A549 (cell line): ENCODE measurements around the gene ACOT7. TPM values are rescaled to one million over a fixed set of nuclear protein-coding genes. Genes with fewer than 3 reads are reported as not detected.

Source experiments
- ATAC-seq, 2 experiments: fragments of 200-7000 bp in 1 of 2; fragments of >200 bp in 1 of 2; cut with Nextera tagmentation in 1 of 2; cut with Tn5 transposase in 1 of 2; 3 replicates each; pipeline versions ENCODE4 v1.8.0 to v1.9.1; 2018 to 2020; ENCODE audit warnings: mild to moderate bottlenecking in 1 of 2, moderate library complexity in 1 of 2
- CTCF ChIA-PET: fragments of 300-600 bp; sonication (Branson Sonifier 250); formaldehyde crosslinking; extraction: SDS; loops from one replicate; lab custom pipeline; 2021; ENCODE audit warnings: antibody characterized with exemption, inconsistent platforms; lab: Yijun Ruan, JAX
- POLR2A ChIA-PET: fragments of 350-600 bp; formaldehyde crosslinking; extraction: SDS; loops from one replicate; lab custom pipeline; 2021; ENCODE audit warnings: antibody characterized with exemption, inconsistent platforms; lab: Yijun Ruan, JAX
- DNase-seq, 2 experiments: peaks; one replicate each; pipeline versions ENCODE4 v3.0.0 to v3.0.0-alpha.2; 2011 to 2016; ENCODE audit warnings: low read depth in 1 of 2, low spot score in 1 of 2
- FAIRE-seq: peaks from 2 replicates; lab custom pipeline; 2011; peaks lifted over from hg19 to GRCh38; lab: Jason Lieb, UNC
- H3K27ac ChIP-seq, 2 experiments: fragments of >200 bp; sonication (Bioruptor Twin); formaldehyde crosslinking; 3 replicates each; pipeline ENCODE4 v1.5.1; 2016 to 2017
- H3K4me1 ChIP-seq: fragments of >200 bp; sonication (Bioruptor Twin); formaldehyde crosslinking; 3 replicates; pipeline ENCODE4 v1.6.1; 2016
- H3K4me2 ChIP-seq: fragments of >200 bp; sonication (Bioruptor Twin); formaldehyde crosslinking; 3 replicates; pipeline ENCODE4 v1.6.1; 2016
- H3K4me3 ChIP-seq: fragments of >200 bp; sonication (Bioruptor Twin); formaldehyde crosslinking; 3 replicates; pipeline ENCODE4 v1.5.1; 2016
- H3K9me3 ChIP-seq: fragments of >200 bp; sonication (Bioruptor Twin); formaldehyde crosslinking; 3 replicates; pipeline ENCODE4 v1.6.1; 2016
- EHMT2 ChIP-seq: fragments of 200-600 bp; sonication (generic); IDR thresholded peaks from 2 replicates; pipeline ENCODE4 v1.6.1; 2016; ENCODE audit warnings: antibody characterized with exemption, low read depth, mild to moderate bottlenecking, moderate library complexity
- EP300 ChIP-seq, 2 experiments: fragments of >200 bp; sonication (Bioruptor Twin); formaldehyde crosslinking; IDR thresholded peaks; 2 replicates in 1 of 2; 3 replicates in 1 of 2; pipeline ENCODE4 v1.6.1; 2016 to 2017
- ESRRA ChIP-seq: fragments of 150-350 bp; IDR thresholded peaks from 2 replicates; pipeline ENCODE4 v1.6.1; 2014; ENCODE audit warnings: mild to moderate bottlenecking, low read length, borderline replicate concordance
- FOXS1 ChIP-seq: fragments of 250-450 bp; sonication (Bioruptor Pico); IDR thresholded peaks from 2 replicates; pipeline ENCODE4 v1.5.0; 2020; ENCODE audit warnings: mild to moderate bottlenecking, moderate library complexity
- GATA3 ChIP-seq: IDR thresholded peaks from 2 replicates; pipeline ENCODE4 v1.6.1; 2012; ENCODE audit warnings: borderline replicate concordance
- HDAC2 ChIP-seq: fragments of 200-600 bp; sonication (generic); IDR thresholded peaks from 2 replicates; pipeline ENCODE4 v1.6.1; 2016
- JUN ChIP-seq, 2 experiments: fragments of >200 bp; sonication (Bioruptor Twin); formaldehyde crosslinking; IDR thresholded peaks; 2 replicates in 1 of 2; 3 replicates in 1 of 2; pipeline ENCODE4 v1.6.1; 2016 to 2017
- MAFK ChIP-seq: fragments of 450-650 bp; IDR thresholded peaks from 2 replicates; pipeline ENCODE4 v1.6.1; 2014; ENCODE audit not compliant: partially characterized antibody
- MAZ ChIP-seq: fragments of 150-350 bp; IDR thresholded peaks from 2 replicates; pipeline ENCODE4 v1.6.1; 2014; ENCODE audit warnings: antibody characterized with exemption, low read depth, low read length, borderline replicate concordance
- NR3C1 ChIP-seq: fragments of >200 bp; sonication (Bioruptor Twin); formaldehyde crosslinking; IDR thresholded peaks from 3 replicates; pipeline ENCODE4 v1.6.1; 2017
- RARB ChIP-seq: fragments of 250-450 bp; sonication (Bioruptor Pico); IDR thresholded peaks from 2 replicates; pipeline ENCODE4 v1.8.0; 2021; ENCODE audit warnings: mild to moderate bottlenecking, moderate library complexity
- SREBF2 ChIP-seq: fragments of 450-650 bp; IDR thresholded peaks from 2 replicates; pipeline ENCODE4 v1.6.1; 2014; ENCODE audit warnings: mild to moderate bottlenecking, moderate library complexity
- ZFP36 ChIP-seq: fragments of 450-650 bp; IDR thresholded peaks from 2 replicates; pipeline ENCODE4 v1.6.1; 2014; ENCODE audit warnings: borderline replicate concordance; ENCODE audit not compliant: partially characterized antibody
- ZNF302 ChIP-seq: fragments of 250-450 bp; sonication (Bioruptor Pico); IDR thresholded peaks from 2 replicates; pipeline ENCODE4 v1.9.0; 2021; ENCODE audit warnings: inconsistent platforms, mild to moderate bottlenecking, moderate library complexity
- WGBS: methylation state at CpG from one replicate; pipeline ENCODE4 v1.1.6; 2017; ENCODE audit errors: missing lambda C conversion rate; 5-methylcytosine and 5-hydroxymethylcytosine counted together
- polyA plus RNA-seq, 4 experiments: library from polyadenylated mRNA; depleted of rRNA in 3 of 4; stranded (reverse); fragments of >200 nt; fragmentation: RNase III in 1 of 4; extraction: RNeasy Plus Mini Kit Qiagen cat#74134 plus additional on column Dnase treatment in 1 of 4; gene quantifications; 2 replicates in 3 of 4; 3 replicates in 1 of 4; pipeline ENCODE4 v1.2.3, GENCODE V29; 2011 to 2017
- TF ChIP-seq, protein P1 (sequence below): fragments of 250-450 bp; sonication (Bioruptor Pico); IDR thresholded peaks from 2 replicates; pipeline ENCODE4 v1.5.0; 2021; ENCODE audit warnings: mild to moderate bottlenecking, moderate library complexity, borderline replicate concordance
- TF ChIP-seq, protein P2 (sequence below): IDR thresholded peaks from 2 replicates; pipeline ENCODE4 v1.6.1; 2012; ENCODE audit warnings: low read depth, borderline replicate concordance
- TF ChIP-seq, protein P3 (sequence below): fragments of >200 bp; sonication (Bioruptor Twin); formaldehyde crosslinking; IDR thresholded peaks from 3 replicates; pipeline ENCODE4 v1.6.1; 2016
- TF ChIP-seq, protein P4 (sequence below): fragments of 200-600 bp; sonication (generic); IDR thresholded peaks from 2 replicates; pipeline ENCODE4 v1.6.1; 2016; ENCODE audit warnings: antibody characterized with exemption, mild to moderate bottlenecking, moderate library complexity

ACOT7 gene
- polyA plus RNA-seq, 2 of the 4 experiments (the other 2 are of a cell fraction), result 48.0 to 49.6 TPM

DNA sequence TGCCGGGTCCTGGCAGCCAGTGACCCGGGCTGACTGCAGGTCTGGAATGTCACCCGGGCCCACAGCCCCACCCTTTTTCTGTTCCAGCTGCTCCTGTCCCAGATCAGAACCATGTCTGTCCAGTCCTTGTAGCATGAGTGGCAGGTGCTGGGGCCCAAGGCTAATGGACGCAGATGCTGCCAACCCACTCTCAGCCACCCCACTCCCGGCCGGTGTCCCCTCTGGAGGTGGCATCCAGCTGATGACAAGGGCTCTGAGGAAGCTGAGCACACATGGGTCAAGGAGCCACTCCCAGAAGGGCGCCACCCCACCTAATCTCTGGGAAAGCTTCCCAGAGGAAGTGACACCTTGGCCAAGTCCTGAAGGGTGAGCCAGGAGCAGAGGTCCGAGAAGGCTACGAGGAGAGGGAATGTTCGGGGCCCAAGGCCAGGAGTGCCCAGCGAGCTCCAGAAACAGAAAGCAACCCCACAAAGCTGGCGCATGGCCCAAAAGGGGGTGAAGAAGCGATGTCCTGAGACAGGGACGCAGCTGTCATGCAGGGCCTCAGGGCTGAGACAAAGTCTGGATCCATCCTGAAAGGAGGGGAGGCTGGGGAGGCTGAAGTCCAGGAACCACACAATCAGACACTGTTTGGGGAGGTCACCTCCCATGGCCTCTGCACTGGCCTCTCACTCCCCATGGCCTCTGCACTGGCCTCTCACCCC, 39.5 kb downstream of the ACOT7 start:
- peak in 1 of 2 experiments; percentile 30 for DNase-seq
- ChIA-PET CTCF (interaction anchor here (1.0 to 28.6 kb wide), 7 partner anchors 9 to 136 kb away, joined by 3 to 575 read pairs (median 5); partner anchors contain the start of gene ACOT7), POLR2A (no interaction called here)
- Histone ChIP-seq H3K4me1 (peaks cover 37% of the 10 kb centered on the region), H3K9me3 (no peaks in the 10 kb centered on the region), H3K27ac (peak overlapping the region; percentile 65 to 81; a peak in 5 of 6 replicates), H3K4me2 (peak overlapping the region; percentile 75), H3K4me3 (no peak overlapping the region)
- TF ChIP-seq ZNF302 (CRISPR knock-in tag), result no peak
- peak; percentile 8 to 23; a peak in 4 of 6 replicates for ATAC-seq
- FAIRE-seq, result no peak
- WGBS, result 37% methylated on average over 7 of the region's 14 CpGs

DNA sequence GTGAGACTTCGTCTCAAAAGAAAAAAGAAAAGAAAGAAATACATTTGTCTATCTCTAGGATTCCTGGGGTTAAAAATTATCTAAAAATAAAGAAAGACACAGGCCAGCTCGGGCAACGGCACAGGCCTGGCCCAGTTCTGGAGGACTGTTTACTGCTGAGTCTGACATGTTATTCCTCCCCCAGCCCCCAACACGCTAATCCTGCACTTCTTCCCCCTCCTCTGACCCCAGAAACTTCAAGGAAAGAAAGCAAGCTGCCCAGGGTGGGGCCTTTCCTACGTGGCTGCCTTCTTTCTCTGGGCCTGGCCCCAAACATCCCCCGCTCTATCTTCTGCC, 40.0 kb downstream of the ACOT7 start:
- H3K27ac ChIP-seq, result peak overlapping the region; percentile 65 to 81; a peak in 5 of 6 replicates
- POLR2A ChIA-PET, result no interaction called here

DNA sequence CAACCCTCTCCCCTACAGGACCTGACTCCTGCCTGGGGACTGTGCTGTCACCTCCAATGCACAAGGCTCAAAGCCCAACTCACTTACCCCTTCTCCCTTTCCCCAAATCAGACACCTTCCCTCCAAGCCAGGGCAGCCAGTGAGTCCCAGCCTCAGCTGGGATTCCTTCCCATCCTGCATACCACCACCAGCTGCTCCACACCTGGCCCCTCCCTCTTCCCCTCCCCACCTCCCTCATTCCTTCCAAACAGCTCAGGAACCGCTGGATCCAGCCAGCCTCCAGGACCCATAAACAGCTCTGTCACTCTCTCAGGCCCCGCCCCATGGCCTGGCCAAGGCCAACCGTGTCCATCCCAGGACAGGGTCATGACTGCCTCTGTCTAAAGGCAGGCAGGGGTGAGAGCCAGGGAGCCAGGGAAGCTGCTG, 41.4 kb downstream of the ACOT7 start:
- H3K4me3 ChIP-seq, result no peak overlapping the region
- ChIA-PET POLR2A (no interaction called here), CTCF (interaction anchor here (0.7 to 2.3 kb wide), 6 partner anchors 9 to 124 kb away, joined by 3 to 14 read pairs (median 4); no protein-coding TSS in a partner anchor)
- WGBS, result 61% methylated on average over 3 of the region's 3 CpGs
- no peaks in the 10 kb centered on the region for H3K9me3 ChIP-seq
- no peak for TF ChIP-seq SREBF2
- no peak for TF ChIP-seq FOXS1
- no peak for TF ChIP-seq NR3C1
- TF ChIP-seq EP300 (IDR thresholded peaks at IDR 0.05), result no peak
- TF ChIP-seq RARB (CRISPR knock-in tag), result no peak
- TF ChIP-seq ZFP36, result no peak
- TF ChIP-seq HDAC2, result no peak
- TF ChIP-seq JUN (IDR thresholded peaks at IDR 0.05), result no peak
- TF ChIP-seq, protein P1, sequence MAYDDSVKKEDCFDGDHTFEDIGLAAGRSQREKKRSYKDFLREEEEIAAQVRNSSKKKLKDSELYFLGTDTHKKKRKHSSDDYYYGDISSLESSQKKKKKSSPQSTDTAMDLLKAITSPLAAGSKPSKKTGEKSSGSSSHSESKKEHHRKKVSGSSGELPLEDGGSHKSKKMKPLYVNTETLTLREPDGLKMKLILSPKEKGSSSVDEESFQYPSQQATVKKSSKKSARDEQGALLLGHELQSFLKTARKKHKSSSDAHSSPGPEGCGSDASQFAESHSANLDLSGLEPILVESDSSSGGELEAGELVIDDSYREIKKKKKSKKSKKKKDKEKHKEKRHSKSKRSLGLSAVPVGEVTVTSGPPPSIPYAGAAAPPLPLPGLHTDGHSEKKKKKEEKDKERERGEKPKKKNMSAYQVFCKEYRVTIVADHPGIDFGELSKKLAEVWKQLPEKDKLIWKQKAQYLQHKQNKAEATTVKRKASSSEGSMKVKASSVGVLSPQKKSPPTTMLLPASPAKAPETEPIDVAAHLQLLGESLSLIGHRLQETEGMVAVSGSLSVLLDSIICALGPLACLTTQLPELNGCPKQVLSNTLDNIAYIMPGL (CRISPR knock-in tag), result no peak
- TF ChIP-seq, protein P2, sequence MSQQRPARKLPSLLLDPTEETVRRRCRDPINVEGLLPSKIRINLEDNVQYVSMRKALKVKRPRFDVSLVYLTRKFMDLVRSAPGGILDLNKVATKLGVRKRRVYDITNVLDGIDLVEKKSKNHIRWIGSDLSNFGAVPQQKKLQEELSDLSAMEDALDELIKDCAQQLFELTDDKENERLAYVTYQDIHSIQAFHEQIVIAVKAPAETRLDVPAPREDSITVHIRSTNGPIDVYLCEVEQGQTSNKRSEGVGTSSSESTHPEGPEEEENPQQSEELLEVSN, result no peak
- no peak for TF ChIP-seq ESRRA
- TF ChIP-seq MAZ, result no peak
- TF ChIP-seq EHMT2, result no peak
- H3K4me1 ChIP-seq, result peaks cover 35% of the 10 kb centered on the region
- FAIRE-seq, result no peak
- DNase-seq, result no peak
- H3K4me2 ChIP-seq, result no peak overlapping the region; the same call in 2 of the 3 replicates
- no peak for ATAC-seq
- H3K27ac ChIP-seq, result peak overlapping the region in 1 of 2 experiments; percentile 54; a peak in 2 of 6 replicates

More for the DNA sequence above, 40.0 kb downstream of the ACOT7 start:
- 6% methylated on average over 5 of the region's 6 CpGs for WGBS
- TF ChIP-seq, protein P3, sequence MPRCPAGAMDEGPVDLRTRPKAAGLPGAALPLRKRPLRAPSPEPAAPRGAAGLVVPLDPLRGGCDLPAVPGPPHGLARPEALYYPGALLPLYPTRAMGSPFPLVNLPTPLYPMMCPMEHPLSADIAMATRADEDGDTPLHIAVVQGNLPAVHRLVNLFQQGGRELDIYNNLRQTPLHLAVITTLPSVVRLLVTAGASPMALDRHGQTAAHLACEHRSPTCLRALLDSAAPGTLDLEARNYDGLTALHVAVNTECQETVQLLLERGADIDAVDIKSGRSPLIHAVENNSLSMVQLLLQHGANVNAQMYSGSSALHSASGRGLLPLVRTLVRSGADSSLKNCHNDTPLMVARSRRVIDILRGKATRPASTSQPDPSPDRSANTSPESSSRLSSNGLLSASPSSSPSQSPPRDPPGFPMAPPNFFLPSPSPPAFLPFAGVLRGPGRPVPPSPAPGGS, result no peak
- TF ChIP-seq MAFK (no peak), GATA3 (no peak)
- TF ChIP-seq, protein P4, sequence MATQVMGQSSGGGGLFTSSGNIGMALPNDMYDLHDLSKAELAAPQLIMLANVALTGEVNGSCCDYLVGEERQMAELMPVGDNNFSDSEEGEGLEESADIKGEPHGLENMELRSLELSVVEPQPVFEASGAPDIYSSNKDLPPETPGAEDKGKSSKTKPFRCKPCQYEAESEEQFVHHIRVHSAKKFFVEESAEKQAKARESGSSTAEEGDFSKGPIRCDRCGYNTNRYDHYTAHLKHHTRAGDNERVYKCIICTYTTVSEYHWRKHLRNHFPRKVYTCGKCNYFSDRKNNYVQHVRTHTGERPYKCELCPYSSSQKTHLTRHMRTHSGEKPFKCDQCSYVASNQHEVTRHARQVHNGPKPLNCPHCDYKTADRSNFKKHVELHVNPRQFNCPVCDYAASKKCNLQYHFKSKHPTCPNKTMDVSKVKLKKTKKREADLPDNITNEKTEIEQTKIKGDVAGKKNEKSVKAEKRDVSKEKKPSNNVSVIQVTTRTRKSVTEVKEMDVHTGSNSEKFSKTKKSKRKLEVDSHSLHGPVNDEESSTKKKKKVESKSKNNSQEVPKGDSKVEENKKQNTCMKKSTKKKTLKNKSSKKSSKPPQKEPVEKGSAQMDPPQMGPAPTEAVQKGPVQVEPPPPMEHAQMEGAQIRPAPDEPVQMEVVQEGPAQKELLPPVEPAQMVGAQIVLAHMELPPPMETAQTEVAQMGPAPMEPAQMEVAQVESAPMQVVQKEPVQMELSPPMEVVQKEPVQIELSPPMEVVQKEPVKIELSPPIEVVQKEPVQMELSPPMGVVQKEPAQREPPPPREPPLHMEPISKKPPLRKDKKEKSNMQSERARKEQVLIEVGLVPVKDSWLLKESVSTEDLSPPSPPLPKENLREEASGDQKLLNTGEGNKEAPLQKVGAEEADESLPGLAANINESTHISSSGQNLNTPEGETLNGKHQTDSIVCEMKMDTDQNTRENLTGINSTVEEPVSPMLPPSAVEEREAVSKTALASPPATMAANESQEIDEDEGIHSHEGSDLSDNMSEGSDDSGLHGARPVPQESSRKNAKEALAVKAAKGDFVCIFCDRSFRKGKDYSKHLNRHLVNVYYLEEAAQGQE, result no peak
- H3K4me2 ChIP-seq, result peak overlapping the region; percentile 75
- CTCF ChIA-PET, result interaction anchor here (1.0 to 28.6 kb wide), 6 partner anchors 9 to 106 kb away, joined by 3 to 575 read pairs (median 6); partner anchors contain the start of gene ACOT7
- ATAC-seq (no peak; a peak in 1 of 6 replicates), DNase-seq (no peak), FAIRE-seq (no peak)
- H3K4me1 ChIP-seq, result peaks cover 32% of the 10 kb centered on the region
- no peak overlapping the region for H3K4me3 ChIP-seq
- no peaks in the 10 kb centered on the region for H3K9me3 ChIP-seq
